ENCODE results near the gene WDR74. TPM values are rescaled to one million over a fixed set of nuclear protein-coding genes. Genes with fewer than 3 reads are reported as not detected.

The WDR74 gene
- total and polyA plus RNA-seq, 2 of the 13 experiments (the other 11 are each of a cell fraction or from before 2014, with no cell fraction given), result 77.0 to 83.3 TPM

DNA sequence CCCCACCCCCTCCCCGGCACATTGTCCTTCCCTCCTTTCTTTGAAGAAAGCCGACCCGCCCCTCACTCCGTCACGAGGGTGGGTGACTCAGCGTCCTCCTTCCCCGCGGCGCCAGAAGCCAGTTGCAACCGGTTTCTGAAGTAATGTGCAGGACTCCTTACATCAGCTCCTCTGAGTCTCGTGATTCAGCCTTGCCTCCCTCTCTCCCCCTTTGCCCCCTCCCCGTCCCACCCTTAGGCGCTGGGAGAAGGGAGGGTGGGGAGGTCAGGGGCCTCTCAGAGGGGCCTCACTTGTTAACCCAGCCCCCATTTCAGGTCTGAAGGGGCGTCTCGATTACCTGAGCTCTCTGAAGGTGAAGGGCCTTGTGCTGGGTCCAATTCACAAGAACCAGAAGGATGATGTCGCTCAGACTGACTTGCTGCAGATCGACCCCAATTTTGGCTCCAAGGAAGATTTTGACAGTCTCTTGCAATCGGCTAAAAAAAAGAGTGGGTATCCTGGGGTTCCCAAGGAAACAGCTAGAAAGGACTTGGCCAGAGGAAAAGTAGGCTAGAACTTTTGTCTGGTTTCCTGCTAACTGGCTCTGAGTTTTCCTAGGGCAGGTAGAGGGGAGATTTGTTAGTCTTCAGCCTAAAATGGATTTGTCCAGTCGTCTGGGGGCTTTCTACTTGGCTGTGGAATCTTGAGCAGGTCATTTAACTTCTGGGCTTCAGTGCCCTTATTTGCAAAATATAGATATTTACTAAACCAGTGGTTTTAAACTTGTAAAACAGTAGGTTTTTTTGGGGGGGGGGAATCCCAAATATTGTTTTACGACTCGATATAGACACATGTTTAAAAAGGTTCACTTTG is 42.4 kb upstream of the WDR74 start (continued):
- TF ChIP-seq, protein P1, sequence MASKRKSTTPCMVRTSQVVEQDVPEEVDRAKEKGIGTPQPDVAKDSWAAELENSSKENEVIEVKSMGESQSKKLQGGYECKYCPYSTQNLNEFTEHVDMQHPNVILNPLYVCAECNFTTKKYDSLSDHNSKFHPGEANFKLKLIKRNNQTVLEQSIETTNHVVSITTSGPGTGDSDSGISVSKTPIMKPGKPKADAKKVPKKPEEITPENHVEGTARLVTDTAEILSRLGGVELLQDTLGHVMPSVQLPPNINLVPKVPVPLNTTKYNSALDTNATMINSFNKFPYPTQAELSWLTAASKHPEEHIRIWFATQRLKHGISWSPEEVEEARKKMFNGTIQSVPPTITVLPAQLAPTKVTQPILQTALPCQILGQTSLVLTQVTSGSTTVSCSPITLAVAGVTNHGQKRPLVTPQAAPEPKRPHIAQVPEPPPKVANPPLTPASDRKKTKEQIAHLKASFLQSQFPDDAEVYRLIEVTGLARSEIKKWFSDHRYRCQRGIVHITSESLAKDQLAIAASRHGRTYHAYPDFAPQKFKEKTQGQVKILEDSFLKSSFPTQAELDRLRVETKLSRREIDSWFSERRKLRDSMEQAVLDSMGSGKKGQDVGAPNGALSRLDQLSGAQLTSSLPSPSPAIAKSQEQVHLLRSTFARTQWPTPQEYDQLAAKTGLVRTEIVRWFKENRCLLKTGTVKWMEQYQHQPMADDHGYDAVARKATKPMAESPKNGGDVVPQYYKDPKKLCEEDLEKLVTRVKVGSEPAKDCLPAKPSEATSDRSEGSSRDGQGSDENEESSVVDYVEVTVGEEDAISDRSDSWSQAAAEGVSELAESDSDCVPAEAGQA (IDR thresholded peaks at IDR 0.05; ENCODE audit: low read depth), result no peak
- TF ChIP-seq, protein P1 (CRISPR knock-in tag; IDR thresholded peaks at IDR 0.05; ENCODE audit: borderline replicate concordance), result no peak
- no peak for TF ChIP-seq DNMT1 (CRISPR knock-in tag; IDR thresholded peaks at IDR 0.05)
- TF ChIP-seq NFE2L2 (IDR thresholded peaks at IDR 0.05; ENCODE audit: low read length), result peak; percentile 70
- TF ChIP-seq, protein P2, sequence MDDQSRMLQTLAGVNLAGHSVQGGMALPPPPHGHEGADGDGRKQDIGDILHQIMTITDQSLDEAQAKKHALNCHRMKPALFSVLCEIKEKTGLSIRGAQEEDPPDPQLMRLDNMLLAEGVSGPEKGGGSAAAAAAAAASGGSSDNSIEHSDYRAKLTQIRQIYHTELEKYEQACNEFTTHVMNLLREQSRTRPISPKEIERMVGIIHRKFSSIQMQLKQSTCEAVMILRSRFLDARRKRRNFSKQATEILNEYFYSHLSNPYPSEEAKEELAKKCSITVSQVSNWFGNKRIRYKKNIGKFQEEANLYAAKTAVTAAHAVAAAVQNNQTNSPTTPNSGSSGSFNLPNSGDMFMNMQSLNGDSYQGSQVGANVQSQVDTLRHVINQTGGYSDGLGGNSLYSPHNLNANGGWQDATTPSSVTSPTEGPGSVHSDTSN (CRISPR knock-in tag; IDR thresholded peaks at IDR 0.05; ENCODE audit: borderline replicate concordance), result no peak
- TF ChIP-seq, protein P3, sequence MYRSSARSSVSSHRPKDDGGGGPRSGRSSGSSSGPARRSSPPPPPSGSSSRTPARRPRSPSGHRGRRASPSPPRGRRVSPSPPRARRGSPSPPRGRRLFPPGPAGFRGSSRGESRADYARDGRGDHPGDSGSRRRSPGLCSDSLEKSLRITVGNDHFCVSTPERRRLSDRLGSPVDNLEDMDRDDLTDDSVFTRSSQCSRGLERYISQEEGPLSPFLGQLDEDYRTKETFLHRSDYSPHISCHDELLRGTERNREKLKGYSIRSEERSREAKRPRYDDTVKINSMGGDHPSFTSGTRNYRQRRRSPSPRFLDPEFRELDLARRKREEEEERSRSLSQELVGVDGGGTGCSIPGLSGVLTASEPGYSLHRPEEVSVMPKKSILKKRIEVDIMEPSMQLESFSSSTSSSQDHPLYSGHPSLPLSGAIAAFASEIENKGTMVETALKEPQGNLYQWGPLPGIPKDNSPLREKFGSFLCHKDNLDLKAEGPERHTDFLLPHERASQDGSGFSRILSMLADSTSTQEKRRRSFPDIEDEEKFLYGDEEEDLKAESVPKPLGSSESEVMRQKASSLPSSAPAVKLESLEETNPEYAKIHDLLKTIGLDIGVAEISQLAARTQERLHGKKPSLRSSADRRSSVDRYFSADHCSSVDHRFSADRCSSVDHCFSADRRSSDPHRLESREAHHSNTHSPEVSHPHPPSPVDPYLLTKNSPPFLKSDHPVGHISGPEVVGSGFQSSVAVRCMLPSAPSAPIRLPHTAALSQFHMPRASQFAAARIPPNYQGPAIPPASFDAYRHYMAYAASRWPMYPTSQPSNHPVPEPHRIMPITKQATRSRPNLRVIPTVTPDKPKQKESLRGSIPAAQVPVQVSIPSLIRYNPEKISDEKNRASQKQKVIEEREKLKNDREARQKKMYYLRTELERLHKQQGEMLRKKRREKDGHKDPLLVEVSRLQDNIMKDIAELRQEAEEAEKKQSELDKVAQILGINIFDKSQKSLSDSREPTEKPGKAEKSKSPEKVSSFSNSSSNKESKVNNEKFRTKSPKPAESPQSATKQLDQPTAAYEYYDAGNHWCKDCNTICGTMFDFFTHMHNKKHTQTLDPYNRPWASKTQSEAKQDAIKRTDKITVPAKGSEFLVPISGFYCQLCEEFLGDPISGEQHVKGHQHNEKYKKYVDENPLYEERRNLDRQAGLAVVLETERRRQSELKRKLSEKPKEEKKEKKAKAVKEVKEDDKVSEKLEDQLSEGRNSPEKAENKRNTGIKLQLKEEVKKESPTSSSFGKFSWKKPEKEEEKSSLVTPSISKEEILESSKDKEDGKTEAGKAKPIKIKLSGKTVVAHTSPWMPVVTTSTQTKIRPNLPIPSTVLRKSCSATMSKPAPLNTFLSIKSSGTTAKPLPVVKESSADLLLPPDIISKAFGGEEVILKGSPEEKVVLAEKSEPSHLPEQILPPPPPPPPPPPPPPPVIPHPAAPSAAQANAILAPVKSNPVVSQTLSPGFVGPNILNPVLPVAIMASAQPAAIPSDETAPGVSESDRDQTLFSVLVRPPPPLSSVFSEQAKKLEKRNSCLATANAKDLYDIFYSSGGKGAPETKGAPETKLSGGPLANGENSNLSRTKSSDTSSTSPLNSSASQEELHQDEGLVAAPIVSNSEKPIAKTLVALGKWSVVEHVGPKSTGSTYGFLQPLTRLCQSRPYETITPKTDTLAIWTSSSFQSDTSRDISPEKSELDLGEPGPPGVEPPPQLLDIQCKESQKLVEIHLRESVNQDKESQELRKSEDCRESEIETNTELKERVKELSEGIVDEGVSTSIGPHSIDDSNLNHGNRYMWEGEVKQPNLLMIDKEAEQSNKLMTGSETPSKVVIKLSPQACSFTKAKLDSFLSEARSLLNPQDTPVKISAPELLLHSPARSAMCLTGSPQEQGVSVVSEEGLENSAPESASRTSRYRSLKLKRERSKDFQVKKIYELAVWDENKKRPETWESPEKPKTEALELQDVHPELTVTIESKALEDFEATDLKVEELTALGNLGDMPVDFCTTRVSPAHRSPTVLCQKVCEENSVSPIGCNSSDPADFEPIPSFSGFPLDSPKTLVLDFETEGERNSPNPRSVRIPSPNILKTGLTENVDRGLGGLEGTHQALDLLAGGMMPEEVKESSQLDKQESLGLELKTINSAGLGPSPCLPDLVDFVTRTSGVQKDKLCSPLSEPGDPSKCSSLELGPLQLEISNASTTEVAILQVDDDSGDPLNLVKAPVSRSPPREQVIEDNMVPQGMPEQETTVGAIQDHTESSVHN (CRISPR knock-in tag; IDR thresholded peaks at IDR 0.05), result no peak
- TF ChIP-seq ZSCAN9 (CRISPR knock-in tag; IDR thresholded peaks at IDR 0.05; ENCODE audit: borderline replicate concordance), result 0 out of 2 replicates have a peak, but pooled peaks have one; percentile 44
- TF ChIP-seq SIX1 (CRISPR knock-in tag; IDR thresholded peaks at IDR 0.05; ENCODE audit: borderline replicate concordance), result no peak
- no peak for TF ChIP-seq ZNF260 (CRISPR knock-in tag; IDR thresholded peaks at IDR 0.05; ENCODE audit: borderline replicate concordance, low read depth)
- TF ChIP-seq, protein P4, sequence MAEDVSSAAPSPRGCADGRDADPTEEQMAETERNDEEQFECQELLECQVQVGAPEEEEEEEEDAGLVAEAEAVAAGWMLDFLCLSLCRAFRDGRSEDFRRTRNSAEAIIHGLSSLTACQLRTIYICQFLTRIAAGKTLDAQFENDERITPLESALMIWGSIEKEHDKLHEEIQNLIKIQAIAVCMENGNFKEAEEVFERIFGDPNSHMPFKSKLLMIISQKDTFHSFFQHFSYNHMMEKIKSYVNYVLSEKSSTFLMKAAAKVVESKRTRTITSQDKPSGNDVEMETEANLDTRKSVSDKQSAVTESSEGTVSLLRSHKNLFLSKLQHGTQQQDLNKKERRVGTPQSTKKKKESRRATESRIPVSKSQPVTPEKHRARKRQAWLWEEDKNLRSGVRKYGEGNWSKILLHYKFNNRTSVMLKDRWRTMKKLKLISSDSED (CRISPR knock-in tag; IDR thresholded peaks at IDR 0.05), result no peak
- TF ChIP-seq ZSCAN29 (CRISPR knock-in tag; conservative IDR thresholded peaks at IDR 0.05), result no peak

All from HepG2 (cell line).